A549 (cell line): ENCODE data around the gene CELF4. TPM values are rescaled to one million over a fixed set of nuclear protein-coding genes. Genes with fewer than 3 reads are reported as not detected.

ENCODE experiments used
- ATAC-seq, 2 experiments: fragments of 200-7000 bp in 1 of 2; fragments of >200 bp in 1 of 2; cut with Nextera tagmentation in 1 of 2; cut with Tn5 transposase in 1 of 2; 3 replicates each; pipeline versions ENCODE4 v1.8.0 to v1.9.1; 2018 to 2020; ENCODE audit warnings: mild to moderate bottlenecking in 1 of 2, moderate library complexity in 1 of 2
- CTCF ChIA-PET: fragments of 300-600 bp; sonication (Branson Sonifier 250); formaldehyde crosslinking; extraction: SDS; loops from one replicate; lab custom pipeline; 2021; ENCODE audit warnings: antibody characterized with exemption, inconsistent platforms; lab: Yijun Ruan, JAX
- POLR2A ChIA-PET: fragments of 350-600 bp; formaldehyde crosslinking; extraction: SDS; loops from one replicate; lab custom pipeline; 2021; ENCODE audit warnings: antibody characterized with exemption, inconsistent platforms; lab: Yijun Ruan, JAX
- DNase-seq, 2 experiments: peaks; one replicate each; pipeline versions ENCODE4 v3.0.0 to v3.0.0-alpha.2; 2011 to 2016; ENCODE audit warnings: low read depth in 1 of 2, low spot score in 1 of 2
- FAIRE-seq: peaks from 2 replicates; lab custom pipeline; 2011; peaks lifted over from hg19 to GRCh38; lab: Jason Lieb, UNC
- H3K27ac ChIP-seq, 2 experiments: fragments of >200 bp; sonication (Bioruptor Twin); formaldehyde crosslinking; 3 replicates each; pipeline ENCODE4 v1.5.1; 2016 to 2017
- H3K4me1 ChIP-seq: fragments of >200 bp; sonication (Bioruptor Twin); formaldehyde crosslinking; 3 replicates; pipeline ENCODE4 v1.6.1; 2016
- H3K4me2 ChIP-seq: fragments of >200 bp; sonication (Bioruptor Twin); formaldehyde crosslinking; 3 replicates; pipeline ENCODE4 v1.6.1; 2016
- H3K4me3 ChIP-seq: fragments of >200 bp; sonication (Bioruptor Twin); formaldehyde crosslinking; 3 replicates; pipeline ENCODE4 v1.5.1; 2016
- H3K9me3 ChIP-seq: fragments of >200 bp; sonication (Bioruptor Twin); formaldehyde crosslinking; 3 replicates; pipeline ENCODE4 v1.6.1; 2016
- BHLHE40 ChIP-seq: IDR thresholded peaks from 2 replicates; pipeline ENCODE4 v1.6.1; 2012; ENCODE audit warnings: low read depth, low read length, inconsistent platforms
- CBX8 ChIP-seq: fragments of 200-600 bp; sonication (generic); IDR thresholded peaks from 2 replicates; pipeline ENCODE4 v1.6.1; 2016
- EHMT2 ChIP-seq: fragments of 200-600 bp; sonication (generic); IDR thresholded peaks from 2 replicates; pipeline ENCODE4 v1.6.1; 2016; ENCODE audit warnings: antibody characterized with exemption, low read depth, mild to moderate bottlenecking, moderate library complexity
- EP300 ChIP-seq, 2 experiments: fragments of >200 bp; sonication (Bioruptor Twin); formaldehyde crosslinking; IDR thresholded peaks; 2 replicates in 1 of 2; 3 replicates in 1 of 2; pipeline ENCODE4 v1.6.1; 2016 to 2017
- ESRRA ChIP-seq: fragments of 150-350 bp; IDR thresholded peaks from 2 replicates; pipeline ENCODE4 v1.6.1; 2014; ENCODE audit warnings: mild to moderate bottlenecking, low read length, borderline replicate concordance
- FOSL2 ChIP-seq, 2 experiments: fragments of 450-650 bp in 1 of 2; fragments of >200 bp in 1 of 2; sonication (Bioruptor Twin) in 1 of 2; formaldehyde crosslinking; IDR thresholded peaks; 2 replicates each; pipeline versions ENCODE4 v1.5.0 to v1.6.1; 2016 to 2020; ENCODE audit warnings: mild to moderate bottlenecking in 1 of 2, moderate library complexity in 1 of 2
- HDAC2 ChIP-seq: fragments of 200-600 bp; sonication (generic); IDR thresholded peaks from 2 replicates; pipeline ENCODE4 v1.6.1; 2016
- HEYL ChIP-seq: fragments of 250-450 bp; sonication (Bioruptor Pico); IDR thresholded peaks from 2 replicates; pipeline ENCODE4 v1.8.0; 2021; ENCODE audit warnings: mild to moderate bottlenecking, moderate library complexity
- HOXB13 ChIP-seq: fragments of 250-450 bp; sonication (Bioruptor Pico); IDR thresholded peaks from 2 replicates; pipeline ENCODE4 v1.5.0; 2020; ENCODE audit warnings: low read depth, mild to moderate bottlenecking, moderate library complexity
- KDM1A ChIP-seq: fragments of 200-600 bp; sonication (generic); IDR thresholded peaks from 2 replicates; pipeline ENCODE4 v1.6.1; 2016; ENCODE audit warnings: low read depth, mild to moderate bottlenecking
- KDM5A ChIP-seq: fragments of 200-600 bp; sonication (generic); IDR thresholded peaks from 2 replicates; pipeline ENCODE4 v1.6.1; 2016; ENCODE audit warnings: antibody characterized with exemption, mild to moderate bottlenecking
- MAFK ChIP-seq: fragments of 450-650 bp; IDR thresholded peaks from 2 replicates; pipeline ENCODE4 v1.6.1; 2014; ENCODE audit not compliant: partially characterized antibody
- MAZ ChIP-seq: fragments of 150-350 bp; IDR thresholded peaks from 2 replicates; pipeline ENCODE4 v1.6.1; 2014; ENCODE audit warnings: antibody characterized with exemption, low read depth, low read length, borderline replicate concordance
- MYC ChIP-seq: IDR thresholded peaks from 2 replicates; pipeline ENCODE4 v1.6.1; 2012; ENCODE audit warnings: mild to moderate bottlenecking, inconsistent platforms, low read length, improper control_type of control experiment, borderline replicate concordance
- NFE2L2 ChIP-seq: fragments of 150-350 bp; conservative IDR thresholded peaks from 2 replicates; pipeline ENCODE4 v1.6.1; 2014; ENCODE audit warnings: low read length
- NPAS2 ChIP-seq: fragments of 250-450 bp; sonication (Bioruptor Pico); IDR thresholded peaks from 2 replicates; pipeline ENCODE4 v1.8.0; 2022; ENCODE audit warnings: mild to moderate bottlenecking, moderate library complexity, borderline replicate concordance
- NR3C1 ChIP-seq: fragments of >200 bp; sonication (Bioruptor Twin); formaldehyde crosslinking; IDR thresholded peaks from 3 replicates; pipeline ENCODE4 v1.6.1; 2017
- POLR2A ChIP-seq: IDR thresholded peaks from 2 replicates; pipeline ENCODE4 v1.6.1; 2012; ENCODE audit warnings: mild to moderate bottlenecking, low read length
- POLR2AphosphoS2 ChIP-seq: conservative IDR thresholded peaks from 2 replicates; pipeline ENCODE4 v1.6.1; 2012; ENCODE audit warnings: low read length, improper control_type of control experiment, inconsistent platforms
- RAD21 ChIP-seq, 2 experiments: fragments of >200 bp in 1 of 2; sonication (Bioruptor Twin) in 1 of 2; formaldehyde crosslinking in 1 of 2; IDR thresholded peaks in 1 of 2; conservative IDR thresholded peaks in 1 of 2; 2 replicates in 1 of 2; 3 replicates in 1 of 2; pipeline ENCODE4 v1.6.1; 2012 to 2018; ENCODE audit warnings: inconsistent platforms in 1 of 2
- RARB ChIP-seq: fragments of 250-450 bp; sonication (Bioruptor Pico); IDR thresholded peaks from 2 replicates; pipeline ENCODE4 v1.8.0; 2021; ENCODE audit warnings: mild to moderate bottlenecking, moderate library complexity
- RFX5 ChIP-seq: fragments of 450-650 bp; IDR thresholded peaks from 2 replicates; pipeline ENCODE4 v1.7.1; 2014; ENCODE audit warnings: antibody characterized with exemption, mild to moderate bottlenecking, moderate library complexity
- RNF2 ChIP-seq: fragments of 200-600 bp; sonication (generic); IDR thresholded peaks from 2 replicates; pipeline ENCODE4 v1.6.1; 2016; ENCODE audit warnings: low read depth, mild to moderate bottlenecking, antibody characterized with exemption, moderate library complexity, borderline replicate concordance
- SMC3 ChIP-seq: fragments of >200 bp; sonication (Bioruptor Twin); formaldehyde crosslinking; IDR thresholded peaks from 3 replicates; pipeline ENCODE4 v1.6.1; 2018; ENCODE audit warnings: inconsistent platforms
- TFCP2L1 ChIP-seq: fragments of 250-450 bp; sonication (Bioruptor Pico); IDR thresholded peaks from 2 replicates; pipeline ENCODE4 v1.5.0; 2021; ENCODE audit warnings: mild to moderate bottlenecking
- TP53 ChIP-seq: fragments of 250-450 bp; sonication (Bioruptor Pico); IDR thresholded peaks from 2 replicates; pipeline ENCODE4 v1.5.0; 2021; ENCODE audit warnings: mild to moderate bottlenecking, moderate library complexity
- ZC3H11A ChIP-seq: fragments of 450-650 bp; IDR thresholded peaks from 2 replicates; pipeline ENCODE4 v1.6.1; 2014; ENCODE audit warnings: antibody characterized with exemption, mild to moderate bottlenecking
- ZFP36 ChIP-seq: fragments of 450-650 bp; IDR thresholded peaks from 2 replicates; pipeline ENCODE4 v1.6.1; 2014; ENCODE audit warnings: borderline replicate concordance; ENCODE audit not compliant: partially characterized antibody
- WGBS: methylation state at CpG from one replicate; pipeline ENCODE4 v1.1.6; 2017; ENCODE audit errors: missing lambda C conversion rate; 5-methylcytosine and 5-hydroxymethylcytosine counted together
- polyA plus RNA-seq, 4 experiments: library from polyadenylated mRNA; depleted of rRNA in 3 of 4; stranded (reverse); fragments of >200 nt; fragmentation: RNase III in 1 of 4; extraction: RNeasy Plus Mini Kit Qiagen cat#74134 plus additional on column Dnase treatment in 1 of 4; gene quantifications; 2 replicates in 3 of 4; 3 replicates in 1 of 4; pipeline ENCODE4 v1.2.3, GENCODE V29; 2011 to 2017
- TF ChIP-seq, protein P1 (sequence below): IDR thresholded peaks from 2 replicates; pipeline ENCODE4 v1.6.1; 2012; ENCODE audit warnings: low read depth, borderline replicate concordance
- TF ChIP-seq, protein P2 (sequence below): IDR thresholded peaks from 2 replicates; pipeline ENCODE4 v1.6.1; 2012

The CELF4 gene
- polyA plus RNA-seq, 2 of the 4 experiments (the other 2 are of a cell fraction) = 0.08 TPM; not detected in 1

DNA sequence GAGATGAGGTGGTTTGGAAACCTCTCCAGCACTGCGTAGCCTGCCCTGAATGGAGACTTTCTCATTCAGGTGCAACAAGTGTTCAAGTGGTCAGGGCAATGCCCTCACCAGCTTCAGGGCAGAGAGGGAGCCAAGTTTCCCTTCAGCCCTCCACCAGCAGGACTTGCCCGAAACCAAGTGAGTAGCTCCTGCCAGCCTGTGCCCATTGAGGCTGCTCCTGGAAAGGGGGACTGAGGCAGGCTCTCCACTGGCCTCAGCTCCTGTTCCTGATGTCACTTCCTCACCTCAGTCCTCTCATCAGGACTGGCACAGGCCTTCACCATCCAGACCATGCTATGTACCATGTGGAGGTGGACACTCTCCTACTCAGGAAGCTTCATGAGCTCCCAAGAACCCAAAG lies 94.6 kb downstream of the CELF4 start (continued):
- TF ChIP-seq, protein P1, sequence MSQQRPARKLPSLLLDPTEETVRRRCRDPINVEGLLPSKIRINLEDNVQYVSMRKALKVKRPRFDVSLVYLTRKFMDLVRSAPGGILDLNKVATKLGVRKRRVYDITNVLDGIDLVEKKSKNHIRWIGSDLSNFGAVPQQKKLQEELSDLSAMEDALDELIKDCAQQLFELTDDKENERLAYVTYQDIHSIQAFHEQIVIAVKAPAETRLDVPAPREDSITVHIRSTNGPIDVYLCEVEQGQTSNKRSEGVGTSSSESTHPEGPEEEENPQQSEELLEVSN = no peak
- TF ChIP-seq FOSL2 (IDR thresholded peaks at IDR 0.05) (no peak), FOSL2 (CRISPR knock-in tag; IDR thresholded peaks at IDR 0.05) (no peak), MAFK (no peak), ZC3H11A (no peak), ZFP36 (no peak), NPAS2 (CRISPR knock-in tag) (no peak)

DNA sequence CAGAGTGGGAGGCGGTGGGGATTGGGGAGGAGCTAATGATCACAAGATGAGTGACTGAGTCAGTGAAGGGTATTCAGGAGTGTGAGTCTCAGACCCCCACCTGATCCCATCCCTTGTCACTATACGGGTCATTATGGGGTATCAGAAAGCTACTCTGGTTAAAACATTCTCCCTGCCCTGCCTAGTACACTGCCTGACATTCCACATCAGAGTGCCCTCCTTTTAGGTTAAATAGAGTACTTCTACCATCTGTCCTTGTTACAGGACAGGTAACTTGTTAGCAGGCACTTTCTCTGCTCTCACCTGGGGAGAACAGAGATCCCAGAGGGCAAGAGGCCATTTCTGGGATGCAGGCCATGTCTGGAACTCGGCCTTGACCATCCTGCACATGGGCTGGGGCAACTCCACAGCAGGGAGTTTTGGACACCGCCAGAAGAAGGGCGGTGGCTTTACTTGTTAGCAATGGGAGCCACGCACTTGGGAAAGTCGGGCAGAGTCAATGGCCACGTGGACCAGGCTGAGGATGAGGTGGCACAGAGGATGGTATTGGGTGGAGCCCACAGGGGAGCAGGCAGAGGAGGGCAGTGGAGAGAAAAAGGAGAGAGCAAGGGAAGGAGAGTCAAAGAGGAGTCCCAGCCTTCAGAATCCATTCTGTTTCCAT lies 98.5 kb downstream of the CELF4 start:
- ChIA-PET POLR2A (no interaction called here), CTCF (interaction anchor here (1.3 to 2.6 kb wide), 2 partner anchors 10 to 18 kb away, joined by 4 to 8 read pairs; no protein-coding TSS in a partner anchor)
- no peak overlapping the region for H3K4me2 ChIP-seq
- WGBS = 0% methylated on average over 3 of the region's 8 CpGs
- no peaks in the 10 kb centered on the region for H3K9me3 ChIP-seq
- ATAC-seq (no peak), DNase-seq (no peak), FAIRE-seq (no peak)
- no peak overlapping the region for H3K4me3 ChIP-seq
- no peaks in the 10 kb centered on the region for H3K4me1 ChIP-seq
- no peak overlapping the region for H3K27ac ChIP-seq
- TF ChIP-seq EP300 (IDR thresholded peaks at IDR 0.05) (no peak), RARB (no peak), RNF2 (no peak), HDAC2 (no peak), HOXB13 (CRISPR knock-in tag) (no peak), RFX5 (no peak), NFE2L2 (no peak), MAFK (no peak), KDM5A (no peak), RAD21 (conservative IDR thresholded peaks at IDR 0.05 in 1 of 2, IDR thresholded peaks at IDR 0.05 in 1 of 2) (no peak), FOSL2 (IDR thresholded peaks at IDR 0.05) (no peak), FOSL2 (CRISPR knock-in tag; IDR thresholded peaks at IDR 0.05) (no peak), POLR2AphosphoS2 (no peak), EHMT2 (no peak), TFCP2L1 (CRISPR knock-in tag) (no peak), ESRRA (no peak), NR3C1 (no peak), KDM1A (no peak), MAZ (no peak)
- TF ChIP-seq, protein P1 = no peak
- TF ChIP-seq, protein P2, sequence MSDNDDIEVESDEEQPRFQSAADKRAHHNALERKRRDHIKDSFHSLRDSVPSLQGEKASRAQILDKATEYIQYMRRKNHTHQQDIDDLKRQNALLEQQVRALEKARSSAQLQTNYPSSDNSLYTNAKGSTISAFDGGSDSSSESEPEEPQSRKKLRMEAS = no peak

DNA sequence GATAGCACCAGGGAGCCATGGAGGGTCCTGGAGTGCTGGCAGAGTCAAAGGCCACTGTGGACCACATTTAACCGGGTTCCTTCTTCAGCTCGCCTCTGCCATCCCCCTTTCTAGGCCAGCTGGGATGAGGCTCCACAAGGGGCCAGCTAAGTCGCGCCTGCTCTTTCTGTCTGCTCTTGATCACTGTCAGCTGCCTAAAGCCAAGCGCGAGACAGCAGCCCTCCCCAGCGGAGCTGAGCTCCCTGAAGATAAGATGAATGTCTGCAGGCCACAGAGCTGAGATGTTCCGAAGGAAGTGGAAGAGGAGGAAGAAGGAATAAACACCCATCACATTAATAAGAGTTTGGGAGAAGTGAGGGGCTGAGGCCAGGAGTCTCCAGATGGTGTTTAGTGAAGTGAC lies 99.6 kb downstream of the CELF4 start:
- FAIRE-seq = no peak
- H3K27ac ChIP-seq = no peak overlapping the region
- WGBS = 40% methylated on average over 7 of the region's 8 CpGs
- no peaks in the 10 kb centered on the region for H3K9me3 ChIP-seq
- ChIA-PET POLR2A (interaction anchor here (0.6 kb wide), 1 partner anchor 27 kb away, joined by 3 read pairs; no protein-coding TSS in a partner anchor), CTCF (interaction anchor here (1.3 to 2.6 kb wide), 2 partner anchors 9 to 11 kb away, joined by 4 to 8 read pairs; no protein-coding TSS in a partner anchor)
- TF ChIP-seq BHLHE40 = no peak
- TF ChIP-seq EP300 (IDR thresholded peaks at IDR 0.05) = no peak
- TF ChIP-seq SMC3 = no peak
- TF ChIP-seq NR3C1 = no peak
- no peak for TF ChIP-seq KDM5A
- TF ChIP-seq MYC = no peak
- TF ChIP-seq HEYL = no peak
- TF ChIP-seq CBX8 = no peak
- TF ChIP-seq TP53 (CRISPR knock-in tag) = no peak
- TF ChIP-seq POLR2A = no peak
- no peak overlapping the region for H3K4me2 ChIP-seq
- no peak overlapping the region for H3K4me3 ChIP-seq
- no peak for DNase-seq
- H3K4me1 ChIP-seq = no peaks in the 10 kb centered on the region
- no peak for ATAC-seq
